Stimulated activated CD8-positive, alpha-beta memory T cell treated with anti-CD3 and anti-CD28 coated beads, Interleukin-12 subunit alpha, Interleukin-12 subunit beta, amount 100 ng/mL, for 24 hours (primary cell): ENCODE results near the gene COA8.

Source experiments
- DNase-seq: peaks from one replicate; pipeline ENCODE4 v3.0.0-alpha.2; 2020; ENCODE audit errors: extremely low read depth

The COA8 gene, protein sequence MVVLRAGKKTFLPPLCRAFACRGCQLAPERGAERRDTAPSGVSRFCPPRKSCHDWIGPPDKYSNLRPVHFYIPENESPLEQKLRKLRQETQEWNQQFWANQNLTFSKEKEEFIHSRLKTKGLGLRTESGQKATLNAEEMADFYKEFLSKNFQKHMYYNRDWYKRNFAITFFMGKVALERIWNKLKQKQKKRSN

DNA sequence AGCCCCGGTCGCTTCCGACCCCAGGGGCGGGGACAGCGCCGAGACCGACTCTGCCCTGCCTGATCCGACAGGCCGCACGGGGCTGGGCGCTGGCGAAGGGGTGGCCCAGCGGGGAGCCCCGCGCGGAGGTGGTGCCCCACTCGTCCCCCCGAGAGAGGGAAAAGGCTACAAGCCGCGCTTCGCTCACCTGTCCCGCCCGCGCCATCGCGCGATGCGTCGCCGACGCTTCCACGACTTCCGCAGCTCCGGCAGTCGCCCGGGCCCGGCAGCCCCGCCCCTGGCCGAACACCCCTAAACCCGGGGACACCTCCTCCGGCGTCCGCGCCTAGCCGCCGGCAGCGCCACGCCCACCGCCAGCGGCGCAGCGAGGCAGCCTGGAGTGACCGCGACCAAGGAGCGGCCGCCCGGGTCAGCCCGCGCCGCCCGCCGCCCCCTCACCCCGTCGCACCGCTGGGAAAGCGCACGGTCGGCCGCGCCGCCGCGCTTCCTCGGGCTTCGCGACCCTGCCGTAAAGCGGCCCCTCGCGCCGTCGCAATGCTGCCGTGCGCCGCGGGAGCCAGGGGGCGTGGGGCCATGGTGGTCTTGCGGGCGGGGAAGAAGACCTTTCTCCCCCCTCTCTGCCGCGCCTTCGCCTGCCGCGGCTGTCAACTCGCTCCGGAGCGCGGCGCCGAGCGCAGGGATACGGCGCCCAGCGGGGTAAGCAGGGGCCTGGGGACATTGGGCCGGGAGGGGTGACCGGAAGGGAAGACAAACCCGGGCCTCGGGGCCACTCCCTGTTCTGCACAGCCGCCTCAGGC is at the start of gene COA8, which contains the start of gene BAG5:
Gene COA8, plus strand, starts transcription at position 532 of the 797 bp plus-strand sequence. Its CDS starts 42 bp downstream, at position 574.
Gene BAG5, minus strand, starts transcription at position 229 of the 797 bp plus-strand sequence. CDS start 1,493 bp downstream, outside the sequence.
- DNase-seq = peak; percentile 65

DNA sequence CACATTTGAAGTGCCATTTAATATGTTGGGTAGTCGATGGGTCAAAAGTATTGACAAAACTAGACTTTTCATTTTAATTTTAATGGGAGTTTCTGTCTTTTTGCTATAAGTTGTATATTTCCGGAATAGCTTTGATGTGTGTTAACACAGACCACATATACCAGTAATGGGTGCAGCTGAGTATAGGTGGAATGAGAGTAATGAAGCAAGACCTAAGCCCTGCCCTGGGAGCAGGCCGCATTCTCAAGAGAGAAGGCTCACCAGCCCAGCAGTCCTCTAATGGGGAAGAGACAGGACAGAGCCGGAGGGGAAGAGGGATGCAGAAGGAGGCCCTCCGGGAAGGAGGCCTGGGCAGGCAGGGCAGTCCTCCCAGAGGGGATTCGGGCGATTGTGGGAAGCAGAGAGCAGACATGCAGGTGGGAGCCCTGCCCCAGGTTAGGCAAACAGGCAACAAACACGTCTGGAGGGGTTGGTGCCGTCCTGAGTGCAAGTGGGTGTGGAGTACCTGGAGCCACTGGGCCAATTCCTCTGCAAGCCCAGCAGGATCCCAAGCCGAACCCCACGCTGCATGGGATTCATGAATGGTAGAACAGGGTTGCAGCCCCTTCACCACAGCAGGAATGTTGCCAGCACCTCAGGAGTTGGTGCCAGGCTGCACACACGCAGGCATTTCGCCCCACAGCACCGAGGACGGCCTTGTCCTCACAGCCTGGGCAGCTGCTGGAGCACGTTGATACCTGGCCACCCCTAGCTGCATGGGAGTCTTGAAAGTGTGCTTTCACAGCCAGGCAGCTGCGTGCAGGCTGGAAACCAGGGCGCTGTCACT is 48.0 kb upstream of the COA8 start:
- no peak for DNase-seq

DNA sequence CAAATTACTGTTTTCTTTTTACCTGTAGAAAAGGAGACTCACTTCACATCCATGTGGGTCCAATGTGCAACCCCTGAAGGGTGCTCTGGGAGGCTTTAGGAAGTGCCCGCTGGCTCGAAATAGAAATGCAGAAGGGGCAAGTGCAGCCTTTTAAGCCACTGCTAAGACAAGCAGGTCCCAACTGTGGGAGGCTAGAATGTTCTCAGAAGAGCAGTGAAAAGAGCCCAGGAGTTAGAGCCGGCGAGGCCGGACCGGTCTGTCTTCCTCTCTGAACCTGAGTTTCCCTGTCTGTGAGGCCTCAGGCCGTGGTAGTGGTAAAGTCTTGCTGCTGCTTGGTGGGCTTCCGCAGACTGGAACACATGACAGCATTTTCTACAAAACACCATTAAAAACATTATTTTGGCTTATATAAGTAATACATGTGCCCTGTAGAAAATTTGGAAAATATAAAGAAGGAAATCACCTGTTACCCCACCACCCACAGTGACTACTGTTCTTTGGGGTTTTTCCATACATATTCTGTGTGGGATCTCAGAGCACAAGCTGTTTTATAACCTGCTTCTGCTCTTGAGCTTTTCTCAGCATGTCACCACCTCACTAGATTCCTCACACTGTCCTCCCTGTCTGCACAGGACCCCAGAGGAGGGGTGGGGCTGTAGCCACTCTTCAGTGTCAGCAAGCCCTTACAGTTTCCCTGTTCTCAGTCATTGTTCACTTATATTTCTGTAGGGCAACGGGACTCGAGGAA is 46.2 kb upstream of the COA8 start:
- no peak for DNase-seq

DNA sequence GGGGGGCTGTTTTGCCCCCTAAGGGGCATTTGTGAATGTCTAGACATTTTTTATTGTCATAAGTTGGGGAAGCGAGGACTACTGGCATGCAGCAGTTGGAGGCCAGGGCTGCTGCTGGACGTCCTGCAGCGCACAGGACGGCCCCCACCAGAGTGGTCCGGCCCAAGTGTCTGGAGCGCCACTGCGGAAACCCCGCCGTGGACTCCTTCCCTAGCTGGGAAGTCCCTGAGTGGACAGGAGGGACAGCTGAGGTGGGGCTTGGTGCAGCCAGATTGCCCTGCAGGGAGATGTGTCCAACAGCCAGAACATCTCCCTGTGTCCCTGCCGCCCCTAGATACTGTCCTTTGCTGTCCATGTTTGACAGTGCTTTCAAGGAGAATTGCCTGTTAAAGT is 45.6 kb upstream of the COA8 start:
- DNase-seq = no peak

DNA sequence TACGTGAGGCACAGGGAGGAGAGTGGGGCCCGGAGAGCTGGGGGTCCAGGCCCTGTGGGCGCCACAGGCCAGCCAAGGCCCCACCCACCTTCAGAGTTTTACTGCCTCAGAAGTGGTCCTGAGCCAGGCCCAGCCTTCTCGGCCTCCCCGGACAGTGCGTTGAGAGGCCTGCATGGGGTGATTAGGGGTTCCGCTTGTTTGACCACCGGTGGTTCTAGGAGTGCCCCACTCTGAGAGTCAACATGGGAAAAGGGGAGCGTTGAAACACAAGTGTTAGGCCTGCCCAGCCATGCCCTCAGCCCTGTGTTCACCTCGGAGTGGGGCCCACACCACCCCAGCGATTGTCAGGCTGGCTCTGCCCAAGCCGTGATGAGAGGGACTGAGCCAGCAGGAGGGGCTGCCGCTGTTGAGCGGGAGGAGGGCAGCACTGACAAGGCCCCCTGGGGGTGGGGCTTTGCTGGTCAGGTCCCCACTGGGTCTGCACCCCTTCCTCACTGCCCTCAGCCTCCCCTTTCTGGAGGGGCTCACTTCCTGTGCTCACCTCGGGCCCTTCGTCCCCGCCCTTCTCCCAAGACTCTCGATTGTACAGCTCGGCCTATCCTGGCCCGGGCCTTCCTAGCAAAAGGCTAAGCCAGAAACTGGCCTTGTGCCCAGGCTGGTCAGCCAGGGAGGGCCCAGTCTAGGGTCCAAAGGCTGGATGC is 44.9 kb upstream of the COA8 start:
- no peak for DNase-seq

DNA sequence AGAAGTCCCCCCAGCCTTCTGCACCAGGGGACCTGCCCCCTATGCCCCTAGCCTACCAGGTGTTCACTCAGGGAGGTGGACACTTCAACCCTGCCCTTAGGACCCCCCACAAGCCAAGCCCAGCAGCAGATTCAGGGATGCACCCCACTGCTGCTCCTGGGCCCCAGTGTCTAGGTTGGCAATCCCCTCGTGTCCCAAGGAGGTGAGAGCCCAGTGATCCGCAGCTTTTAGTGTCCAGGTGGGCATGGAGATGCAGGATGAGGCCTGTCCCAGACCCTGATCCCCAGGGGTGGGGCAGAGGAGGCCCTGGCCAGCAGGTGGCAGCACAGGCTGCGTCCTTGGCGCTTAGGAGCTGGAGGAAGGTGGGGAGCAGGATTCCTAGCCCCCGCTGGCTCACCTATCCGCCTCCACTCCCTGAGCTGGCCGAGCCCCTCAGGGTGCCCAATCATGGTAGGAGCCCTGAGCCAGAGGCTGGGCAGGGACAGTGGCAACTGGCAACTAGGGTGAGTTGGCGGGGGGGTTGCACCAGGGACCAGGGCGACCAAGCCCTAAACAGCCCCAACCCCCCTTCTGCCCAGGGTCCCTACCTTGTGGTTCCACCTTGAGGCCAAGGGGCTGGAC is 44.2 kb upstream of the COA8 start:
- DNase-seq = no peak

DNA sequence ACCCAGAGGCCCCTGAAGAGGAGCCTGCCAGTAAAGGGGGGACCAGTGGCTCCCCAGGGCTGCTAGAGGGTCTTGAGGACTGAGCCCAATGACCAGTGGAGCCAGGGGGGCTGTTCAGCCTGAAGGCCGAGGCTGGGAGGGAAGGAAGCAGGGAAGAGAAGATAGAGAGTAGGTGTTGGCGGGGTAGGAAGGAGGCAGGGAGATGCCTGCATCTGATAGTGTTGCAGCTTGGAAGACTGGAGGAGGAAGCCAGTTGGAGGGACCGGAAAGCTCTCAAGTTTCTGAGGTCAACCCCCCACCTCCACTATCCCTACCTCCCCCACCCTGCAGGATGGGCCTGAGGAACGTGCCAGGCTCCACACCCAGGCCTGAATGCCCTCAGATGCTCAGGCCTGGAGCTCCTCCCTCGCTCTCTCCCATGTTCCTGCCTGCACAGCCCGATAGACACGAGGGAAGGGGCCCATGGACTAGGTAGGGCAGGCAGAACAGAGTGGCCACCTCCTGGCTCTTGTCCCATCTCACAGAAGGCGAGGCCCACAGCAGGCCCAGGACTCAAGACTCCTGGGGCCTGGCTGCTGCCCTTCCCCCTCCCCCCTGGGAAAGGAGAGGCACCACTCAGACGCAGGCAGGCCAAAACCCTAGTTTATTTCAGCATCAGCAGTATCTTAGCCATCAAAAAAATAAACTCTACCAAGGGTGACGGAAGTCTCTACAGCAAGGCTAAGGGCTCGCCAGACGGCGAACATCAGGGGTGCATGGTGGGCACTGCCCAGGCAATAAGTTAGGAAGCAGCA is 43.5 kb upstream of the COA8 start:
- DNase-seq = no peak

DNA sequence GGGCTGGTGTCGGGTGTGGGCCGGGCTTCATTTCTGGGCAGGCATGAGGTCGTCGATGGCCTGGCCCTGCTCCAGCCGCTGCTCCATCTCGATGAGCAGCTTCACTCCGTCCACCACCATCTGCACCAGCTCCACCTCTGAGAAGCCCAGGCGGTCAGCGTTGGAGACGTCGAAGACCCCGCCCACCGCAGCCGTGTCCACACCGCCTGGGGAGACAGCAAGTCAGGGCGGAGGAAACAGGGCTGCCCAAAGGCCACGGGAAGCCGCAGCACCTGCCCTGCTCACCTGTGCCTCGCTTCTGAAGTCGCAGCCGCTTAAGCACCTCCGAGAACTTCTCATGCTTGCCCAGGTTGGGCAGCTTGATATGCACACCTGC is 42.9 kb upstream of the COA8 start:
- no peak for DNase-seq

DNA sequence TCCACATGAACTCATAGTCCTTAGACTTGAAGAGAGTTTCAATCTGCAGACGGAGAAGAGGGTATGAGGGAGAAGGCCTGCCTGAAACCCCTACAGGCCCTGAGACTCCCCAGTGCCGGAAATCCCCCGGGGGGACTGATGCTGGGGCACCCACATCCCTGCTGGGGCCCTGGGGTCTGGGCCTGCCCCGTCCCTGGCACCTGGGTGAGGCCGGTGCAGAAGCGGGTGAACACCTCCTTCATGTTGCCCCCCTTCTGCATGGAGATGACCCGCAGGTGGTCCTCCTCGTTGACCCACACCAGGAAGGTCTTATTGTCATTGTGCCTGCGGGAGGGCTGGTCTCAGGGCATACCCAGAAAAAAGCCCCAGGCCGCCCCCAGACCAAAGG is 42.5 kb upstream of the COA8 start:
- DNase-seq = no peak

DNA sequence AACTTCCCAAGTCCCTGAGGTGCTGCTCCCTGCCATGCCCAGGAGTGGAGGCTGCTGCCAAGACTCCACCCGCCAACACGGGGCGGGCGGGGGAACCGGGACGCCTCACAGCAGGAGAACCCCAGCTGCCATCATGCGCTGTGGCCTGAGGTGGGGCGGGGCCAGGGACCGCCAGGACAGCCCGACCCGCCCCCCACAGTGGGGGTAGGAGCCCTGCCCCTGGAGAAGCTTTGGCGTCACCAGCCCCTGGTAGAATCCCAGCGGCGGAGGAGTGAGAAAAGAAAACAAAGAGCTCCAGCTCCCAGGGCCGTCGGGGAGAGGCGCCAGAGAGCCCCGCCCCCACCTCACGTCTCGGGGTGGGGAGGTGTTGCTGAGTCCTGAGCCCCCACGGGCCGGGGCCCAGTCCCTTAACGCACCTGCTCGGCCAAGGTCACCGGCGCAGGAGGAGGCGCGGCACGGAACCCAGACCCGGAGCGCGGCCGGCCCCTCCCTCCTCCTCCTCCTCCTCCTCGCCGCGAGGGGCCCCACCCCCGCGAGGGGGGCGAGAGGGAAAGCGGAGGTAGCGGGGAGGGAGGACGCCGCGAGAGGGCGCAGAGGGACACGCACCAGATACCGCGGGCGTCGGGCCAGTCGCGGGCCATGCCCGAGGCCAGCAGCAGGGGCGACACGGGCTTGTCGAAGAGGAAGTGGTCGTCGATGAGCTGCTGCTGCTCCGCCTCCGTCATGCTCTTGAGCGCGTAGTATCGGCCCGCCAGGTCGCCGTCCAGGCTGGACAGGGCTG is 41.9 kb upstream of the COA8 start:
- no peak for DNase-seq

DNA sequence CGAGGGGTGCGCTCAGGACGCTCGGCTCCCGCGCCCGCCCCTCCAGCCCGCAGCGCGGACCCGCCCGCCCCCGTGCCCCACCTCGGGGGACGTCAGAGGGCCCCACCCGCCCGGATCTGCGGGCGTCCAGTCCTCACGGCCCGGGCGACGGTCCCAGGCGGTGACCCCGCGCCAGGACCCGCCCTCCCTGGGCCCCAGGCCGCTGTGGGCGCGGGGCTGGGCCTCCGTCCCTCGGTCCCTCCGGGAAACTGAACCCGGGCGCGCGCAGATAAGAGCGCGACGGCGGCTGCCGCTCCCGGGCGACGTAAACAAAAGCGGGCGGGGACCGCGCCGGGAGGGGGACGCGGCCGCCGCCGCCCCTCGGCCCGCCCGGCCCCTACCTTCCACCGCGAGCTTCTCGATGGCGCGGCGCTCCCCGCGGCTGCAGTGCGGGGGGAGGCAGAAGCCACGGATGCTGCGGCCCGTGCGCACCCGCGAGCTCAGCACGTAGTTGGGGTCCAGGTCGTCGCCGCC is 41.3 kb upstream of the COA8 start:
- DNase-seq = no peak

DNA sequence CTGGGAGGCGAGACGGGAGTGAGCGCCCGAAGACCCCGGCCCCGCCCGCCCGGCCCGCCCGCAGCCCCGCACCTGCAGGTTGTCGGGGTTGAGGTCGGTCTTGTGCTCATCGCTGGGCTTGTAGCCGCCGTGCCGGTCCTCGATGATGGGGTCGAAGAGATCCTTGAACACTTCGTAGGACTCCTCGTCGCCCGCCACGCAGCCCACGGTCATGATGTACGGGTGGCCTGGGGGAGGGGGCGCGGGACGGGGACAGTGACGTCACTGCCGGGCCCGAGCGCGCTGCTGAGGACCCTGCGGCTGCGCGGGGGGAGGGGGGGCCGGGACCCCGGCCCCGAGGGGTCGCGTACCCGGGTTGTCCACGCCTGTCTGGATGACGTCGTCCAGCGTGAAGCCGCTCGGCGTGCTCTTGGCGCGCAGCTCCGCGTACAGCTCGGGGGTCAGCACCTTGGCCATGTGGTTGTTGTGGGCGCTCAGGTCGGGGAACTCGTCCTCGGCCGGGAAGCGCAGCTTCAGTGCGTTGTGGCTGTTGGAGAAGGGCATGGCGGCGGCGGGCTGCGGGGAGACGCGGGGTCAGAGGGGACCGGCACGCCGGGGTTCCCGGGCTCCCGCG is 40.7 kb upstream of the COA8 start:
- no peak for DNase-seq

DNA sequence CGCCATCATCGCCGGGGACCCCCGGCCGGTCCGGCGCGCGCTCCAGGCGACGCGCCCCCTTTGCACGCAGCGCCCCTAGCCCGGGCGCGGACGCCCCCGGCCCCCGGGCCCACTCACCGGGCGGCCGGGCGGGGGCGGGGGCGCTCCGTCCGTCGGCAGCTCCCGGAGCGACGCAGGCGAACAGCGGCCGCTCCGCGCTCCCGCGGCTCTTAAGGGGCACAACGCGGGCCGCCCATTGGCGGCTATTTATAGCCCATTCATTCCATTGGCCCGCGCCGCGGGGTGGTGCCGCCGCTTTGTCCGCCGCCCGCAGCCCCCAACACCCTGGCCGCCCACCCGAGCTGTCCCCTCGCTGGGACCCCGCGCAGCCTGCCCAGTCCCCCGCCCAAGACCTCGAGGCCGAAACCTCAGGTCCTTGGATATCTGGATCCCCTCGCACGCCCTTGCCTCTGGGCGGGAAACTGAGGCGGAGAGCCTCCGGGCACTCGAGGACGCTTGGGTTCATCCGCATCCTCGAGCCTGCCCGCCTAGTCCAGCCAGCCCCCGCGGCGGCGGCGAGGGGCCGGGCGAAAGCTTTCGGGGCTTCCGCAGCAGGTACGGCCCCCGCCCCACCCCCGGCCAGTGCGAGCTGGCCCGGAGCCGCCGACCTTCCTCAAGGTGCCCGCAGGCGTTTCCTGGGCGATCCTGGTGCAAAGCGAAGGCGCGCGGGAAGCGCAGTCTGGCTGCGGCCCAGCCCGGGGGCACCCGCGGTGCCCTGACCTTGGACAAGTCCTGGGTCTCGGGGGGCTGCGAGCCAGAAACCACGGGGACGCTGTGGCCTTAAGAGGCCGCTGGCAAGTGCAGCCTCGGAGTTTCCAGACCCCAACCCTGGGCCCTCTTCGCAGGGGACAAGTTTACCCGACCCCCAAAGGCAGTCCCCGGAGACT is 39.8 kb upstream of the COA8 start, which contains the start of gene CKB:
Gene CKB, minus strand, starts transcription at position 182 of the 926 bp plus-strand sequence. CDS start 337 bp downstream, outside the sequence.
- no peak for DNase-seq

DNA sequence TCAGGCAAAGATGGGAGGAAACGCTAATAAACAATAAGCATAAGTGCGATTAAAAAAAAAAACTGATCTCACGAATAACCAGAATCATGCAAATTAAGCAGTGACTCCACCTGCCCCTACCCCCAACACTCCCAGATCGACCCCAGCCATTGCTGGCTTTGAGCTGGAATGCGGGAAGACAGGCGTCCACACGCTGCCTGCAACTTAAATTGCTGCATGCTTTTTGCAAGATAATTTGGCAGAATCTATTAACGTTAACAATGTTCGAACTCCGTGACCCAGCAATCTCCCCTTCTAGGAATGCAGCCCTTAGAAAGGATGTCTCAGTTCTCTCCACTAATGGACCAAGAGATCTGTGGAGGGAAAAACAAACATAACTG is 39.2 kb upstream of the COA8 start:
- DNase-seq = no peak

DNA sequence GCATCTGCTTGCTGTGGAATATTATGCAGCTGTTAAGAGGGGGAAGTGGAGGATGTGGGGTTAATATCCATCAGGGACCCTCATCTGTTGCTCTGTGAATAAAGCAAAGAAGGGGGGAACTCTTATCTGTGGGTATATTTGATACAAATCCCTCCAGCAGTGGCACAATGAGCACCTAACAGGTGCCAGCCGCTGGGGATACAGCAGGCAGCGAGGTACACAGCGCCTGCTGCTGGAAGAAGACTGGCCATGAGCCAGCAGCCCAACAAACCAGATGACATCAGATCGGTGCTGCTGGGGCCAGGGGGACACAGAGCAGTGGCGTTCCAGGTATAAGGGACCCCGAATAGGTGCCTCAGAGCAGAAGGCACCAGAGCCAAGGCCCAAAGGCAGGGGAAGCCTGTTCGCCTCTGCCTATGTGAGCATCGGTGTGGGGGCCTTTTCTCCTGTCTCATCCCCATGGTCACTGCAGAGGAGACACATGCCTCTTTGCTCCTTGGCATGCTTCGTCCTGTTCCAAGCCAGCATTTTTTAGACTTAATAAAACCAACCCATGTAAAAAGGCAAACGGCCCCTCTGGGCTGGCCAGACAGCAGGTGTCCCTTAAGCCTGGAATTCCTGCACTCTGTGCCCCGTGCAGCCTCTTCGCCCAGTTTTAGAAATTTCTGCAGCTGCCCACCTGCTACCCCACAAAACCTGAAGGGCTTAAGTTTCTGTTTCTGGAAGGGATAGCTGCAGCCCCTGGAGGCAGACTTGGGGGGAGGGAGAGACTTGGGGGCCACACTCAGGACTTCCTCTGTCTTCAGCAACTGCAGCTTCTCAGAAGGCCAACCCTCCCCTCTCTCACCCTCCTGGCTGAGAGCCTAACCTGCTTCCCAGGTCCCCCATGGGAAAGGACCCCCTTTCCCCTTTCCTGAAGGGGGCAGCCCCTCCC is 38.5 kb upstream of the COA8 start:
- no peak for DNase-seq
